Vagina (tissue), 2 donors: ENCODE data around the gene NHSL2.

Source experiments
- POLR2A ChIP-seq, 2 donors: fragments of 450-650 bp; IDR thresholded peaks; one replicate each; pipeline ENCODE4 v1.6.1; 2017; ENCODE audit warnings: antibody characterized with exemption in 2 of 2, mild to moderate bottlenecking in 2 of 2, moderate library complexity in 2 of 2
- TF ChIP-seq, protein P1 (sequence below), 3 experiments: fragments of 450-650 bp in 2 of 3; fragments of 200-600 bp in 1 of 3; sonication (generic) in 1 of 3; IDR thresholded peaks; one replicate each; pipeline ENCODE4 v1.5.1; 2017 to 2019; ENCODE audit warnings: antibody characterized with exemption in 3 of 3, mild to moderate bottlenecking in 2 of 3, moderate library complexity in 2 of 3

DNA sequence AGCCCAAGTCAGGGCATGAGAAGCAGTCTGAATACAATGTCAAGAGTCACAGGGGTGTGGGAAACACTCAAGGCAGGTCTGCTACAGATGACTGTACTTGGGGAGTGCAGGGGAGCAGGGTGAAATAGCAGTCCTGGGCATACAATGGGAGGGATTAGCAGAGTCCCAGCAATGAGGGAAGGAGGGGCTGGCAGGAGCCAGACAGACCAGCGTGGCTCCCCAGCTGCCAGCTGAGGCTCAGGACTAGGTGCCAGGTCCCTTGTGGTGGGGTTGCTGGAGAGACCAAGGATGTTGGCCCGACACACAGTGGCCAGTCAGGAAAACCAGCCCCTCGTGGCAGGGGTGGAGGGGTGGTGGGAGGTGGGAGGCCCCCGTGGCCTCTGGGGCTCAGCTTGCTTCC lies 134.5 kb downstream of the NHSL2 start:
- TF ChIP-seq POLR2A (IDR thresholded peaks at IDR 0.05), result no peak
- TF ChIP-seq, protein P1, sequence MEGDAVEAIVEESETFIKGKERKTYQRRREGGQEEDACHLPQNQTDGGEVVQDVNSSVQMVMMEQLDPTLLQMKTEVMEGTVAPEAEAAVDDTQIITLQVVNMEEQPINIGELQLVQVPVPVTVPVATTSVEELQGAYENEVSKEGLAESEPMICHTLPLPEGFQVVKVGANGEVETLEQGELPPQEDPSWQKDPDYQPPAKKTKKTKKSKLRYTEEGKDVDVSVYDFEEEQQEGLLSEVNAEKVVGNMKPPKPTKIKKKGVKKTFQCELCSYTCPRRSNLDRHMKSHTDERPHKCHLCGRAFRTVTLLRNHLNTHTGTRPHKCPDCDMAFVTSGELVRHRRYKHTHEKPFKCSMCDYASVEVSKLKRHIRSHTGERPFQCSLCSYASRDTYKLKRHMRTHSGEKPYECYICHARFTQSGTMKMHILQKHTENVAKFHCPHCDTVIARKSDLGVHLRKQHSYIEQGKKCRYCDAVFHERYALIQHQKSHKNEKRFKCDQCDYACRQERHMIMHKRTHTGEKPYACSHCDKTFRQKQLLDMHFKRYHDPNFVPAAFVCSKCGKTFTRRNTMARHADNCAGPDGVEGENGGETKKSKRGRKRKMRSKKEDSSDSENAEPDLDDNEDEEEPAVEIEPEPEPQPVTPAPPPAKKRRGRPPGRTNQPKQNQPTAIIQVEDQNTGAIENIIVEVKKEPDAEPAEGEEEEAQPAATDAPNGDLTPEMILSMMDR (IDR thresholded peaks at IDR 0.05), result no peak
